ENCODE data around the gene EXOC3. TPM values are rescaled to one million over a fixed set of nuclear protein-coding genes. Genes with fewer than 3 reads are reported as not detected.

EXOC3 gene
- total RNA-seq, 1 donor from 2014 or later: 19.2 TPM

DNA sequence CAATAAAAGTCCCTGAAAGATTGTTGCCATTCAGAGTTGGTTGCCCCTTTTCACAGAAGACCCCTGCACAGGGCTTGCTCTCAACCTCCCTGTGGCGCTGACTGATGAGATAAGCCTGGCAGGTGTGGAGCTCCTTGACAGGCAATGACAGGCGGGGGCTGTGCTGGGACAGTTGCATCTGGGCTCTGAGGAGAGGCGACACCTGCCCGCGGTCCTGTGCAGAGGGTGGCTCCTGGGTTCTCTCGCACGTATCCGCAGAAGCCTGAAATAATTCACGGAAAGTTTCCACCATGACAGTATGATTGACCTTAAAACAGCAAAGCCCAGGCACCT lies 19.8 kb upstream of the EXOC3 start:
- DNase-seq (ENCODE audit: low spot score): no peak
- Mint-ChIP-seq H3K27ac (peak overlapping the region; percentile 27), H3K9me3 (peaks cover 5% of the 10 kb centered on the region), H3K4me3 (no peak overlapping the region), H3K36me3 (no peaks in the 10 kb centered on the region), H3K27me3 (ENCODE audit: insufficient read depth, low read depth) (peaks cover 21% of the 10 kb centered on the region), H3K4me1 (peaks cover 13% of the 10 kb centered on the region)
- Histone ChIP-seq H3K9ac (no peak overlapping the region), H3K79me2 (ENCODE audit: low read depth) (no peaks in the 10 kb centered on the region), H4K20me1 (ENCODE audit: low read depth) (no peaks in the 10 kb centered on the region), H3K36me3 (no peaks in the 10 kb centered on the region), H3K4me3 (no peak overlapping the region), H3F3A (ENCODE audit: low read depth) (no peaks in the 10 kb centered on the region), H3K4me1 (no peaks in the 10 kb centered on the region), H3K27me3 (no peaks in the 10 kb centered on the region), H3K27ac (no peak overlapping the region), H3K9me3 (ENCODE audit: low read depth) (no peaks in the 10 kb centered on the region), H3K4me2 (no peak overlapping the region), H2AFZ (replicated peaks) (no peak overlapping the region)
- TF ChIP-seq, protein P1, sequence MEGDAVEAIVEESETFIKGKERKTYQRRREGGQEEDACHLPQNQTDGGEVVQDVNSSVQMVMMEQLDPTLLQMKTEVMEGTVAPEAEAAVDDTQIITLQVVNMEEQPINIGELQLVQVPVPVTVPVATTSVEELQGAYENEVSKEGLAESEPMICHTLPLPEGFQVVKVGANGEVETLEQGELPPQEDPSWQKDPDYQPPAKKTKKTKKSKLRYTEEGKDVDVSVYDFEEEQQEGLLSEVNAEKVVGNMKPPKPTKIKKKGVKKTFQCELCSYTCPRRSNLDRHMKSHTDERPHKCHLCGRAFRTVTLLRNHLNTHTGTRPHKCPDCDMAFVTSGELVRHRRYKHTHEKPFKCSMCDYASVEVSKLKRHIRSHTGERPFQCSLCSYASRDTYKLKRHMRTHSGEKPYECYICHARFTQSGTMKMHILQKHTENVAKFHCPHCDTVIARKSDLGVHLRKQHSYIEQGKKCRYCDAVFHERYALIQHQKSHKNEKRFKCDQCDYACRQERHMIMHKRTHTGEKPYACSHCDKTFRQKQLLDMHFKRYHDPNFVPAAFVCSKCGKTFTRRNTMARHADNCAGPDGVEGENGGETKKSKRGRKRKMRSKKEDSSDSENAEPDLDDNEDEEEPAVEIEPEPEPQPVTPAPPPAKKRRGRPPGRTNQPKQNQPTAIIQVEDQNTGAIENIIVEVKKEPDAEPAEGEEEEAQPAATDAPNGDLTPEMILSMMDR (IDR thresholded peaks at IDR 0.05): no peak
- TF ChIP-seq EZH2 (IDR thresholded peaks at IDR 0.05): no peak
- TF ChIP-seq EZH2phosphoT487 (IDR thresholded peaks at IDR 0.05): no peak

GRCh38 chr5:423626-424261 lies 19.2 kb upstream of the EXOC3 start:
- H3K4me3 ChIP-seq: no peak overlapping the region
- H3K27me3 ChIP-seq: no peaks in the 10 kb centered on the region
- H3K36me3 ChIP-seq: no peaks in the 10 kb centered on the region
- H3K9ac ChIP-seq: no peak overlapping the region
- TF ChIP-seq, protein P1 (IDR thresholded peaks at IDR 0.05): no peak
- TF ChIP-seq EZH2 (IDR thresholded peaks at IDR 0.05) (no peak), EZH2phosphoT487 (IDR thresholded peaks at IDR 0.05) (no peak)
- peaks cover 5% of the 10 kb centered on the region for H3K9me3 Mint-ChIP-seq
- DNase-seq (ENCODE audit: low spot score): no peak
- peaks cover 10% of the 10 kb centered on the region for H3K4me1 Mint-ChIP-seq
- H3K27ac Mint-ChIP-seq: peak overlapping the region; percentile 27
- no peak overlapping the region for H3K4me3 Mint-ChIP-seq
- H3K9me3 ChIP-seq (ENCODE audit: low read depth): no peaks in the 10 kb centered on the region
- H3K79me2 ChIP-seq (ENCODE audit: low read depth): no peaks in the 10 kb centered on the region
- no peak overlapping the region for H3K4me2 ChIP-seq
- no peaks in the 10 kb centered on the region for H3F3A ChIP-seq (ENCODE audit: low read depth)
- H3K27me3 Mint-ChIP-seq (ENCODE audit: insufficient read depth, low read depth): peaks cover 18% of the 10 kb centered on the region
- H3K36me3 Mint-ChIP-seq: no peaks in the 10 kb centered on the region
- no peak overlapping the region for H3K27ac ChIP-seq
- no peaks in the 10 kb centered on the region for H3K4me1 ChIP-seq
- no peaks in the 10 kb centered on the region for H4K20me1 ChIP-seq (ENCODE audit: low read depth)
- no peak overlapping the region for H2AFZ ChIP-seq (replicated peaks)

GRCh38 chr5:424301-425110 lies 18.5 kb upstream of the EXOC3 start:
- no peaks in the 10 kb centered on the region for H3K79me2 ChIP-seq (ENCODE audit: low read depth)
- H3K4me3 Mint-ChIP-seq: no peak overlapping the region
- H3K4me3 ChIP-seq: no peak overlapping the region
- H3K4me1 ChIP-seq: no peaks in the 10 kb centered on the region
- TF ChIP-seq EZH2phosphoT487 (IDR thresholded peaks at IDR 0.05) (no peak), EZH2 (IDR thresholded peaks at IDR 0.05) (no peak)
- TF ChIP-seq, protein P1 (IDR thresholded peaks at IDR 0.05): no peak
- peaks cover 5% of the 10 kb centered on the region for H3K9me3 Mint-ChIP-seq
- H3K27ac ChIP-seq: no peak overlapping the region
- H3K4me1 Mint-ChIP-seq: peaks cover 13% of the 10 kb centered on the region
- DNase-seq (ENCODE audit: low spot score): no peak
- no peaks in the 10 kb centered on the region for H3K36me3 Mint-ChIP-seq
- H4K20me1 ChIP-seq (ENCODE audit: low read depth): no peaks in the 10 kb centered on the region
- H3K27me3 Mint-ChIP-seq (ENCODE audit: insufficient read depth, low read depth): peaks cover 14% of the 10 kb centered on the region
- H3F3A ChIP-seq (ENCODE audit: low read depth): no peaks in the 10 kb centered on the region
- H3K9me3 ChIP-seq (ENCODE audit: low read depth): no peaks in the 10 kb centered on the region
- H2AFZ ChIP-seq (replicated peaks): no peak overlapping the region
- H3K27ac Mint-ChIP-seq: no peak overlapping the region
- H3K27me3 ChIP-seq: no peaks in the 10 kb centered on the region
- H3K9ac ChIP-seq: no peak overlapping the region
- no peaks in the 10 kb centered on the region for H3K36me3 ChIP-seq
- no peak overlapping the region for H3K4me2 ChIP-seq

All from neural progenitor cell (in vitro differentiated cells).